Smooth muscle cell (in vitro differentiated cells): ENCODE measurements around the gene BZW1. TPM values are rescaled to one million over a fixed set of nuclear protein-coding genes. Genes with fewer than 3 reads are reported as not detected.

Source experiments
- DNase-seq: peaks from one replicate; lab custom pipeline; 2025; ENCODE audit not compliant: unreplicated experiment; lab: John Stamatoyannopoulos, UW
- H2AFZ ChIP-seq: fragments of 200-600 bp; sonication (generic); 2 replicates; pipeline ENCODE4 v1.6.0; 2016; ENCODE audit warnings: antibody characterized with exemption, low read depth, mild to moderate bottlenecking
- H3F3A ChIP-seq: fragments of 200-600 bp; sonication (generic); 2 replicates; pipeline ENCODE4 v1.6.0; 2017; ENCODE audit warnings: antibody characterized with exemption, low read depth
- H3K27ac ChIP-seq: fragments of 200-600 bp; sonication (generic); 2 replicates; pipeline ENCODE4 v1.5.1; 2016; ENCODE audit warnings: low read depth, mild to moderate bottlenecking
- H3K27me3 ChIP-seq: fragments of 200-600 bp; sonication (generic); 2 replicates; pipeline ENCODE4 v1.6.1; 2016; ENCODE audit warnings: low read depth, mild to moderate bottlenecking
- H3K36me3 ChIP-seq: fragments of 200-600 bp; sonication (generic); 2 replicates; pipeline ENCODE4 v1.5.1; 2016; ENCODE audit warnings: low read depth
- H3K4me1 ChIP-seq: fragments of 200-600 bp; sonication (generic); 2 replicates; pipeline ENCODE4 v1.5.1; 2016; ENCODE audit warnings: low read depth
- H3K4me2 ChIP-seq: fragments of 200-600 bp; sonication (generic); 2 replicates; pipeline ENCODE4 v1.6.0; 2016; ENCODE audit warnings: mild to moderate bottlenecking
- H3K4me3 ChIP-seq: fragments of 200-600 bp; sonication (generic); 2 replicates; pipeline ENCODE4 v1.5.1; 2016; ENCODE audit warnings: mild to moderate bottlenecking
- H3K79me2 ChIP-seq: fragments of 200-600 bp; sonication (generic); 2 replicates; pipeline ENCODE4 v1.6.0; 2016; ENCODE audit warnings: low read depth, mild to moderate bottlenecking
- H3K9ac ChIP-seq: fragments of 200-600 bp; sonication (generic); 2 replicates; pipeline ENCODE4 v1.6.0; 2016; ENCODE audit warnings: low read depth
- H3K9me3 ChIP-seq: fragments of 200-600 bp; sonication (generic); replicated peaks from 2 replicates; pipeline ENCODE4 v1.5.1; 2016; ENCODE audit warnings: low read depth
- H4K20me1 ChIP-seq: fragments of 200-600 bp; sonication (generic); 2 replicates; pipeline ENCODE4 v1.6.0; 2016; ENCODE audit warnings: low read depth
- WGBS: methylation state at CpG from one replicate; pipeline ENCODE4 v1.1.7; 2016; ENCODE audit warnings: low lambda C conversion rate; 5-methylcytosine and 5-hydroxymethylcytosine counted together
- polyA plus RNA-seq: library from polyadenylated mRNA; unstranded; fragments of >200 nt; fragmentation: Nextera tagmentation; extraction: Ambion mirVana; gene quantifications from 2 replicates; pipeline ENCODE4 v1.2.1, GENCODE V29; 2016
- total RNA-seq: library from RNA; depleted of rRNA; stranded (reverse); fragments of >200 nt; gene quantifications from 2 replicates; pipeline ENCODE4 v1.2.3, GENCODE V29; 2014
- TF ChIP-seq, protein P1 (sequence below): fragments of 200-600 bp; sonication (generic); IDR thresholded peaks from 2 replicates; pipeline ENCODE4 v1.5.1; 2017; ENCODE audit warnings: borderline replicate concordance, mild to moderate bottlenecking, antibody characterized with exemption; ENCODE audit not compliant: insufficient read depth, poor library complexity, severe bottlenecking

BZW1 gene
- 364 and 398 TPM in 2 replicates for total RNA-seq
- polyA plus RNA-seq, result 203 and 212 TPM in 2 replicates

DNA sequence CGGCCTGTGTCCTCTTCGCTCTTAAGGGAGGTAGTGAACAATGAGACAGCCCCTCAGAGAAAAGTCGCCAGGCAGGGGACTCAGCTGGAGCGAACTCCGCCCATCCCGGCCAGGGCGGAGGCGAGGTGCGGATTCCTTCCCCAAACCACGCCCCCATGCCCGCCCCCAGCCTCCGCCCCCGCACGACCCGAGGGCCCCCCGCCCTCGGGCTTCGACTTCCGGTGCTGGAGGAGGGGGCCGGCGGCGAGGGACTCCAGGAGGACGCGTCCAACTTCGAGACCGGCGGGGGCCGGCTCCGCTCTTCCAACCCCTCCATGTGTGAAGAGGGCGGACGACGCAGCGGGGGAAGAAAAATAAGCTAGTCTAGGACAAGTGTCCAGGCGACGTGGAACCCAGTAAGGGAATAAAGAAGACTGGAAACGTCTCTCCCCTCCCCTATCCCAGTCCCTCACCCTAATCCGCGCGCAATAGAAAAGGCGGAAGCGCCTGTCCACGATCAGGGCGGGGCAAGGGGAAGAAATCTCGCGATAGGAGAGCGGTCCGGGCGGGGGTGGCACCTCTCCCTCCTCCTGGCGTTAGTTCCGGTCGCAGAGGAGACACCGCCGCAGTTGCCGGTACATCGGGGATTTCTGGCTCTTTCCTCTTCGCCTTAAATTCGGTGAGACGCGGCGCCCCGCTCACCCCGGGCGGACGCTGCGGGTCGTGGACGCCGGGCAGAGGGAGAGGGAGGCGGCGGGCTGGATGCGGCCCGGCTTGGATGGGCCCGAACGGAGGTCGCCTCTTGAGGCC, at the start of gene BZW1:
TSS of gene BZW1 (plus strand) at position 578 of the 789 bp plus-strand sequence. CDS start 1,308 bp downstream, outside the sequence.
- Histone ChIP-seq H4K20me1 (peaks cover 47% of the 10 kb centered on the region), H3K27ac (peak within 1 kb of the TSS; percentile 98), H3K9me3 (no peaks in the 10 kb centered on the region), H3K4me2 (peak within 1 kb of the TSS; percentile 86), H3K36me3 (peaks cover 23% of the 10 kb centered on the region), H3F3A (peaks cover 17% of the 10 kb centered on the region), H3K4me3 (peak within 1 kb of the TSS; percentile 99), H2AFZ (peak within 1 kb of the TSS; percentile 57), H3K27me3 (no peaks in the 10 kb centered on the region), H3K4me1 (peaks cover 22% of the 10 kb centered on the region), H3K79me2 (peaks cover 46% of the 10 kb centered on the region), H3K9ac (peak within 1 kb of the TSS; percentile 100)
- under 1% methylated on average over 57 of the region's 75 CpGs for WGBS
- peak; percentile 99 for DNase-seq
- TF ChIP-seq, protein P1, sequence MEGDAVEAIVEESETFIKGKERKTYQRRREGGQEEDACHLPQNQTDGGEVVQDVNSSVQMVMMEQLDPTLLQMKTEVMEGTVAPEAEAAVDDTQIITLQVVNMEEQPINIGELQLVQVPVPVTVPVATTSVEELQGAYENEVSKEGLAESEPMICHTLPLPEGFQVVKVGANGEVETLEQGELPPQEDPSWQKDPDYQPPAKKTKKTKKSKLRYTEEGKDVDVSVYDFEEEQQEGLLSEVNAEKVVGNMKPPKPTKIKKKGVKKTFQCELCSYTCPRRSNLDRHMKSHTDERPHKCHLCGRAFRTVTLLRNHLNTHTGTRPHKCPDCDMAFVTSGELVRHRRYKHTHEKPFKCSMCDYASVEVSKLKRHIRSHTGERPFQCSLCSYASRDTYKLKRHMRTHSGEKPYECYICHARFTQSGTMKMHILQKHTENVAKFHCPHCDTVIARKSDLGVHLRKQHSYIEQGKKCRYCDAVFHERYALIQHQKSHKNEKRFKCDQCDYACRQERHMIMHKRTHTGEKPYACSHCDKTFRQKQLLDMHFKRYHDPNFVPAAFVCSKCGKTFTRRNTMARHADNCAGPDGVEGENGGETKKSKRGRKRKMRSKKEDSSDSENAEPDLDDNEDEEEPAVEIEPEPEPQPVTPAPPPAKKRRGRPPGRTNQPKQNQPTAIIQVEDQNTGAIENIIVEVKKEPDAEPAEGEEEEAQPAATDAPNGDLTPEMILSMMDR, result no peak

DNA sequence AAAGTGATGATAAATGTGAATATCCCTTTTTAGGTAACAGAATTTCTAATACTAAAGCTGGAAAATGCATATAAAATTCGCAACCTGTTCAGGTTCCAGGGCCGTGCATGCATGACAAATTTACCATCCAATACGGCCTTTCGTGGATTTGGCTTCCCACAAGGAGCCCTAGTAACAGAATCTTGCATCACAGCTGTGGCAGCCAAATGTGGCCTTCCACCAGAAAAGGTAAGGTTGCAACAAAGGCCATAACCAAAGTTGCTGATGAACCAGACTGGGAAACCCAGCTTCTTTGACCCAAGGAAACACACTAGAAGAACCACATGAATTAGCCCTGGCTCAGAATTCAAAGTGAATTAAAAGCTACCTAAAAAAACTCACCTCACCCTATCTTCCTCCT, 49.6 kb upstream of the BZW1 start:
- Histone ChIP-seq H3K4me3 (no peak overlapping the region), H3K9ac (no peak overlapping the region), H3F3A (peaks cover 6% of the 10 kb centered on the region), H3K27me3 (no peaks in the 10 kb centered on the region), H3K36me3 (no peaks in the 10 kb centered on the region), H4K20me1 (no peaks in the 10 kb centered on the region), H3K9me3 (no peaks in the 10 kb centered on the region), H3K4me1 (peaks cover 19% of the 10 kb centered on the region), H3K79me2 (no peaks in the 10 kb centered on the region), H2AFZ (no peak overlapping the region), H3K4me2 (no peak overlapping the region), H3K27ac (no peak overlapping the region)
- TF ChIP-seq, protein P1, result no peak
- no peak for DNase-seq
- 90% methylated on average over 4 of the region's 4 CpGs for WGBS

DNA sequence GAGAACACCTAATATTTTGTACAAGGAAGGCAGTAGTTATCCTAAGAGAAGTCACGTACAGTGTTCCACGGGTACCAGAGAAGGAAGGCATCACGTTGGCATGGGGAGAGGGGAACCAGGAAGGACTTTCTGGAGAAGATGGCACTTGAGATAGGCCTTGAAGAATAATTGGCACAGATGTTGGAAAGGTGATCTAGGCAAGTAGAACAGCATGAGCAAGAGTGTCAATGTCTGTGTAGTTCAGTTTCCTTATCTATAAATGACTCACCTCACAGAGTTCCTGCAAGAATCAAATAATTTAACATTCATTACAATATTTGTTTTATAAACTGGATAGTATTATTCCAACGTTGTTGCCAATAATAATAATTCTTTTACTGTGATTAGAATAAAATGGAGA, 48.3 kb upstream of the BZW1 start:
- no peak overlapping the region for H3K4me2 ChIP-seq
- H3K27me3 ChIP-seq, result no peaks in the 10 kb centered on the region
- TF ChIP-seq, protein P1, result no peak
- DNase-seq, result no peak
- no peaks in the 10 kb centered on the region for H3K36me3 ChIP-seq
- no peaks in the 10 kb centered on the region for H3K9me3 ChIP-seq
- no peaks in the 10 kb centered on the region for H3F3A ChIP-seq
- peaks cover 13% of the 10 kb centered on the region for H3K4me1 ChIP-seq
- no peak overlapping the region for H3K27ac ChIP-seq
- 82% methylated on average over 4 of the region's 4 CpGs for WGBS
- H3K79me2 ChIP-seq, result no peaks in the 10 kb centered on the region
- no peak overlapping the region for H3K4me3 ChIP-seq
- no peak overlapping the region for H3K9ac ChIP-seq
- no peaks in the 10 kb centered on the region for H4K20me1 ChIP-seq
- no peak overlapping the region for H2AFZ ChIP-seq
